Stimulated activated CD4-positive, alpha-beta T cell treated with anti-CD3 and anti-CD28 coated beads, Interleukin-1b, Interleukin-23, amount 100 ng/mL, for 48 hours (primary cell): ENCODE measurements around the gene TMEM184B.

Experiments
- DNase-seq: peaks from one replicate; pipeline ENCODE4 v3.0.0-alpha.2; 2020

The TMEM184B gene

GRCh38 chr22:38272373-38273134, at the start of gene TMEM184B:
Gene TMEM184B (minus strand): TSS chr22:38273010. CDS start chr22:38247961, 25,049 bp downstream.
- peak; percentile 76 for DNase-seq

- DNase-seq = no peak
Measured at GRCh38 chr22:38320605-38321402, 48.0 kb upstream of the TMEM184B start.

- no peak for DNase-seq
Measured at GRCh38 chr22:38318792-38319773, 46.3 kb upstream of the TMEM184B start.

- DNase-seq = no peak
Measured at GRCh38 chr22:38317995-38318715, 45.3 kb upstream of the TMEM184B start.

- DNase-seq = peak; percentile 66
Measured at GRCh38 chr22:38317122-38317994, 44.5 kb upstream of the TMEM184B start, which contains the start of gene CSNK1E. Gene CSNK1E (minus strand): TSS chr22:38317433. CDS start chr22:38314157, 3,276 bp downstream.

GRCh38 chr22:38316364-38317121, 43.7 kb upstream of the TMEM184B start:
- DNase-seq = peak; percentile 43

- no peak for DNase-seq
Measured at GRCh38 chr22:38315823-38316363, 43.1 kb upstream of the TMEM184B start.

GRCh38 chr22:38314933-38315822, 42.4 kb upstream of the TMEM184B start:
- no peak for DNase-seq

- no peak for DNase-seq
Measured at GRCh38 chr22:38314051-38314932, 41.5 kb upstream of the TMEM184B start.

GRCh38 chr22:38313384-38313955, 40.7 kb upstream of the TMEM184B start:
- no peak for DNase-seq

GRCh38 chr22:38312261-38312800, 39.5 kb upstream of the TMEM184B start:
- DNase-seq = no peak

- no peak for DNase-seq
Measured at GRCh38 chr22:38311323-38311620, 38.5 kb upstream of the TMEM184B start.

GRCh38 chr22:38310518-38311322, 37.9 kb upstream of the TMEM184B start:
- no peak for DNase-seq

GRCh38 chr22:38309614-38310517, 37.1 kb upstream of the TMEM184B start:
- DNase-seq = no peak

GRCh38 chr22:38308791-38309498, 36.1 kb upstream of the TMEM184B start:
- DNase-seq = no peak
